Measurements from ENCODE around the gene GNA12.

- TF ChIP-seq CTCF (IDR thresholded peaks at IDR 0.05; ENCODE audit: insufficient read depth, low read length, poor library complexity, severe bottlenecking): no peak
- TF ChIP-seq EZH2phosphoT487 (conservative IDR thresholded peaks at IDR 0.05; ENCODE audit: low read length): no peak
Observed at GRCh38 chr7:2701424-2701823, 142.7 kb downstream of the GNA12 start.

Measured in SU-DHL-6 (cell line).